Measurements from ENCODE around the gene AGXT.

Gene AGXT

DNA sequence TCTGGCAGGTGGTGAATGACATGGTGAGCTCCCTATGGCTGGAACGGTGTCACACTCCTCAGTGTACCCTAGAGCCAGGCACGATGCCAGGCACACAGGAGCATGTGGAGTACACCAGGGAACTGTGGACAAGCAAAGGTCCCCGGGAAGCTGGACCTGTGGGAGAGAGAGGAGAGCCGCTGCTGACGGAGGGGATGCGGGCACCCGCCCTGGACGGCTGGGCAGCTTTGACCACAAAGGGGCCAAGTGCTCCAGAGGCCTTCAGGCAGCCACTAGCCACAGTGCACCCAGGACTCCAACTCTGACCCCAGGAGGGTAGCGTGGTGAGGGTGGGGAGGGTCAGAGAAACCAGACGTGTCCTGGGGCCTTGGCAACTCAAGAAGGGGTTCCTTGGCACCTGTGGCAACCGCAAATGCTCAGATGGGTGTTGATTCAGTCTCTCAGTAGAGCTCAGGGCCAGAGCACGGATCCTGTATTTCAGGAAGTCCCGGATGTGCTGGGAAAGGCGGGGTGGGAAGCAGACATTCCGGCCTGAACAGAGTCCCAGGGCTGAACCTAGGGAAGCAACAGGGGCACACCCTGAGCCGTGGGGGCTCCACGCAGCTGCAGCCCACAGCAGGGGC is 29.6 kb downstream of the AGXT start:
- DNase-seq (ENCODE audit: low spot score) = no peak

DNA sequence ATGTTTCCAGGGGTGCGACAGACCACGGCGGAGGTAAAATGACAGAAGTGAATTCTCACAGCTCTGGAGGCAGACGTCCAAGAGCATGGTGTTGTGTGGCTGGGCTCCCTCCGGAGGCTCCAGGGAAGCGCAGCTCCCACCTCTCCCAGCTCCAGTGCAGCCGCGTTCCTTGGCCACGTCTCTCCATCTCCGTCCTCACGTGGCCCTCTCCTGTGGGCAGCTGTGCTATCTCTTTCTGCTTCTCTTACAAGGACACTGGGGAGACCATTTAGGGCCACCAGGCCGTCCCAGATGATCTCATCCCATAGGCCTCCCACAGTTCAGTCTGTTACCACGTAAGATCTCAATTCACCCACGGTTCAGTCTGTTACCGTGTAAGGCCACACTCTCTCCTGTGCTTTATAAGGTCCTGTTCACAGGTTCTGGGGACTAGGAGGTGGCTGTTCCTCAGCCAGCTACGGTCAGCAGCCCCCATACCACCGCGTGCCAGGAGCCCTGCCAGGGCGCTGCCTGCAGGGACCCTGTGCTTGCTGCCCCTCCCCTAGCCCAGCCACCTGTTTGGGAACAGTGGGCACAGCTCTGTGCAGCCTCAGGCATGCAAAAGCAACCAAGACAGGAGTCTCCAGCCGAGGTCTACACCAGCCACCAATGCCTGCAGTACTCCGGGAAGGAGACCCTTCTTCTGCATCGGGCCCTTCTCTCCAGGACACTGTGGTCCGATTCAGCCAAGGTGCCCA is 30.3 kb downstream of the AGXT start:
- DNase-seq (ENCODE audit: low spot score) = no peak

DNA sequence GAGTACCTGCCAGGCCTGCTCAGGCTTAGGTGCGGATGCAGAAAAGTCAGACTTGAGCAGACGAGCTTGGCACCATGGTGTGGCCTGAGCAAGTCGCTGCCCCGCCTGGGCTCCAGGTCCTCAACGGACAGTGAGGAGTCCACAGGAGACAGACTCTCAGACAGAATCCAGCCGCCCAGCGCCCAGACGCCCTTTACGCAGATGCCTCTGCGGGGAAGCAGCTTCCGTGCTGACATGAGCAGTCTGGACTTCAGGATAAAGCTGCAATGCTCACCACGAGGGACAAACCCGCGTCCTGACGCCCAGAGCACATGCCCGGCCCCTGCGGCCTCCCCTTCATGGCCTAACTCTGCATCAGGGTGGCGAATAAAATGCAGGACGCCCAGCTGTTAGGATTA is 30.8 kb downstream of the AGXT start:
- no peak for DNase-seq (ENCODE audit: low spot score)

DNA sequence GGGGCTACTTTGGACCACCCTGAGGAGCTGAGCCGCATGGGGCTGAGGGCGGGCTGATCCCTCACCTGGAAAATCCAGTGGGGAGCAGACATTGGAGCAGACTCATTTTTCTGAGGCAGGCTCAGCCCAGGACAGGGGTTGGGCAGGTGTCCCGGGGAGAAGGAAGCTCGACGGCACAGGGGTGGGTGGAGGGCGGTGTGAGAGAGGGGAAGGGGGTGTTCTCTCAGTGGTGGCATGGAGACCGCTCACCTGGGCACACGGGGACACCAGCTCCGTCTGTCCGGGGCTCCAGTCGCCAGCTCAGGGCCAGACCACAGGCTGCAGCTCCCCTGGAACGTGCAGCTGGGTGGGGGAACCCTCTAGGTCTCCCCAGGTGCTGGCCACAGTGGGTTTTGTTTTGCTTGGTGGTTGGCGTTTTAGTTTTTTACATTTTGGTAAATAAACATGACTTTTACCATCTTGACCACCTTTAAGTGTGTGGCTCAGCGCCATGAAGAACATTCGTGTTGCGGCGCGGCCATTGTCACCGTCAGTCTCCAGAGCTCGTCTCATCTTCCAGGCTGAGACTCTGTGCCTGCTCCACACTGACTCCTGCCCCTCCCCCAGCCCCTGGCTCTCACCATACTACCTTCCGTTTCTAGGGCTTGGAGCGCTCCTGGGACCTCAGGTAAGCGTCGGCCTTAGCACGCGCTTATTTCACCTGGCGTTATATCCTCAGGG is 31.7 kb downstream of the AGXT start:
- DNase-seq (ENCODE audit: low spot score) = no peak

DNA sequence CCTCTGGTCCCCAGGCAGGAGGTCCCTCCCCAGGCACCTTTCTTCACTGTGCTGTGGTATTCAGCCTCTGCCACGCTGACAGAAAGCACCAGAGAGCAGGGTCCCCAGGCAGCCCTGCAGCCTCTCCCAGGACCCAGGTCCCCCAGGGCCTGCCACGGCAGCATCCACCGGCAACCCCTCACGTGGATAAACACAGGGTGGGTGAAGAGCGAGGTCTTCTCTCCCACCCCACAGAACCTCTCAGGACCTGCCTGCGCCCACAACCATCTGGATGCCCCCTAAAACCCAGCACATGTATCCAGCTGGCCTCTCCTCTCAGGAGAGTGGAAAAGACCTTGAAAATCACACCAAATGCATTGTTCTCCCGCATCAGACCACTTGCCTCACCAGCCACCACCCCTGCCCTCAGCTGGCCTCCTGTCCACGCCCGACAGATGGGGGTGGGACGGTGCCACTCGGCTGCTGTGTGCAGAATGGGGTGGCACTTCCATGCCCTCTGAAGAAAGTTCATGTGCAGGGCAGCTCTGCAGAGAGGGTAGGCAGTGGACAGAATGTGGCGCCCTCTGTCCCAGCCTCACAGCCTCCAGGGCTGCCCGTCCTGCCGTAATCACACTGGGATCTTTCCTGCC is 33.5 kb downstream of the AGXT start:
- DNase-seq (ENCODE audit: low spot score) = no peak

DNA sequence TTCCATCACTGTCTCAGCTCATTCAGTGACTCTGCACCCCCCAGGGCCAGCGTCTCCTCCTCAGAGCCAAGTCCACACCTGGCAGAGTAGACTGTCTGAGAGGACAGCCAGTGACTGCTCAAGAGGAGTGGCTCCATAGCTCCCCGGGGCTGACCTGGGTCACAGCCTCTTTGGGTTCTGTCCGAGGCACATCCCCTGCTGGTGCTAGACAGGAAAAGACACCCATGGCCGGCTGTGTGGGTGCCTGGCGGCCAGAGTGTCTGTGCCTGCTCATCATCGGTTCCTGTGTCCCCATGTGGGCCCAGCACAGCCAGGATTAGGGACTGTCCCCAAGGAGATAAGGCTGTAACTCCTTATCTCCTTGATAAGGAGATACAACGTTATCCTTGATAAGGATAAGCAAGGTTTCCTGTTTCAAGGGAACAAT is 34.0 kb downstream of the AGXT start:
- DNase-seq (ENCODE audit: low spot score) = no peak

DNA sequence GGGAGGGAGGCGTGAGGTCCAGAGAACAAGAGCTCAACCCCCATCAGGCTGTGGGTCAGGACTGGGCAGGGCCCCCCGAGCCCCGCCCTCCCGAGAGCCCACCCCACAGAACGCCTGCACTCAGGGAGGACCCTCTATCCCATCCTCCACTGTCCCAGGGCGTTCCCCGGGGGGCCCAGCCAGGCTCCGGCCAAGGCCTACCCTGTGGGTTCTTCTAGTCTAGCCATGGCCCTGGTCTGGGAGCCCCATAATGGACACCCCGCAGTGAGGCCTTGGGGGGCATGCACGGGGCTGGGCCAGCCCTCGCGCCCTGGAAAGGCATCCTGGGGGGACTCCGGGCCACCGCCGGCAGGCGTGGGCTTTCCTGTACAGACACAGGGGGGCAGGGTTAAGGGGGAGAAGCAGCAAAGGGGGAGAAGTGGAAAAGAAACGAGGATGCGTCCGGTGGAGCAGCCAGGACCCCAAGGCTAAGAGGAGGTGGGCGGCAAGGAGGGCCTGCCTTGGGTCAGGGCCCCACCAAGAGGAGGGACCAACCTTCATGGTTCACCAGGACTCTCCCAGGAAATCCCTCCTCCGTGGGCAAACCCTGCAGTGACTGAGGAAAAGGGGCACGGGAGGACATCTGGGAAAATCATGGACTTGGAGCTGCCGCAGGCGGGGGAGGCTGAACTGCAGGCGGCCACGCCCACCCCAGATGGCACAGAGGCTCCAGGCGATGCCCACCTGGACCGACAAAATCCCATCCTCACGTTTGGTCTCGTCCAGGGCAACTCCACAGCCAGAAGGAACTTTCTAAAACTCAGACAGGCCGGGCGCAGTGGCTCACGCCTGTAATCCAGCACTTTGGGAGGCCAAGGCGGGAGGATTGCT is 34.8 kb downstream of the AGXT start:
- no peak for DNase-seq (ENCODE audit: low spot score)

DNA sequence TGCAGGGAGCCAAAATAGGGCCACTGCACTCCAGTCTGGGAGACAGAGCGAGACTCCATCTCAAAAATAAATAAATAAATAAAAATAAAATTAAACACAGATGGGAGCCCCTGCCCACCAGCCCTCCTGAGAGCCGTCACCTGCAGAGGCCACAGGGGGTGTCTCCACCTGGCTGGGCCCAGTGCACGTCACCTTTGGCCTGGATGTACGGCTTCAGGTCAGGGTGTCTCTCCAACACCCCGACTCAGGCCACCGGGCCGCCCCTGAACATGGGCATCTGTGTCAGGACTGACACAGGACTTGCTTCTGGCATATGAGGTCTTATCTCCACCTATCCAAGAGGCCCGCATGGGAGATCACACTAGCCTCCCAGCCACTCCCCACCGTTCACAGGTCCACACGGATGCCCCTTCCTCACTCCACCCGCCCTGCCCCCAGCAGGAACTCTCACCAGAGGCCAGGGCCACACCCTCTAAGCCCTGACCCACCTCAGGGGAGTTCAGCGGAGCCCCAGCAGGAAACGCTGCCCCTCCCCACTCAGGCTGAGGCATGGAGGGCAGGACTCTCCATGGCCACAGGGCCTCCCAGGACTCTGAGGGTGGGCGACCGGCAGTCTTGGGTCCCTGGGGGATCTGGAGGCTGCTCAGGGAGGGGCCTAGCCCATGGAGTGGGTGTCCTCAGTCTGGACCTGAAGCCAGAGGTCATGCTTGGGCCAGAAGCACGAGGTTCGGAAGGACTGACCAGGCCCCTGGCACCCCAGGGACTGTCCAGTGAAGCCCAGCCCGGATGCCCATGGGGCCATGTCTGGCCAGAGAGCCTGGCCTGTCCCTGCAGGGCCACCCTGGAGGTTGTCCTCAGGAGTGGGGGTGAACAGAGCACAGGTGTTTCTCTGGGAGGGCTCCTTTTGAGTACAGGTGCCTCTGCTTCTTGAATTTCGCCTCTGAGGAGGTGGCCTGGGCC is 35.9 kb downstream of the AGXT start:
- DNase-seq (ENCODE audit: low spot score) = no peak

DNA sequence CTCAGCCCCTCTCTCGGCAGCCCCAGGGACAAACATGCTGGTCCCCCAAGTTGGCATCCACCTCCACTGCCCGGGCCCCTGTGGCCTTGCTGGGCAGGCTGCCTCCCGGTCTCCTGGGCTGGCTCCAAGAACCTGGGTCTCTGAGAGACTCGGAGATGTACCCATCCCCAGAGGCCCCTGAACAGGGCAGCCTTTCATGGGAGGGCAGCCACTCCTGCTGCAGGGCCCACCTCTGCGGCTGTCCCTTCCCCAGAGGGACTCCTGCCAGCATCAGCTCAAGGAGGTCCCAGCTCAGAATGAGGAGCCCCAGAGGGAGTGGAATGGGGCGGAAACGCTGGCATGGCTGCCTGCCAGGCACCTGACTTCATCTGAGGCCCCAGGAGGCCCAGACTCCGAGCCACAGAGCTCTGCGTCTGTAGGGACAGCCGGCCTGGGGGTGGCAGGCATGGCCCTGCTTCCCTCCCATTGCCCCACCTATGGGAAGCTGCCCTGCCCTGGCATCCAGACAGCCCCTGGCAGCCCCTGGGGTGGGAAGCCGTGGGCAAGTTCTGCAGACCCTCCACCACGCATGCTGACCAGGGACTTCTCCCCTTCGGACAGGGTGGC is 36.7 kb downstream of the AGXT start:
- DNase-seq (ENCODE audit: low spot score) = no peak

DNA sequence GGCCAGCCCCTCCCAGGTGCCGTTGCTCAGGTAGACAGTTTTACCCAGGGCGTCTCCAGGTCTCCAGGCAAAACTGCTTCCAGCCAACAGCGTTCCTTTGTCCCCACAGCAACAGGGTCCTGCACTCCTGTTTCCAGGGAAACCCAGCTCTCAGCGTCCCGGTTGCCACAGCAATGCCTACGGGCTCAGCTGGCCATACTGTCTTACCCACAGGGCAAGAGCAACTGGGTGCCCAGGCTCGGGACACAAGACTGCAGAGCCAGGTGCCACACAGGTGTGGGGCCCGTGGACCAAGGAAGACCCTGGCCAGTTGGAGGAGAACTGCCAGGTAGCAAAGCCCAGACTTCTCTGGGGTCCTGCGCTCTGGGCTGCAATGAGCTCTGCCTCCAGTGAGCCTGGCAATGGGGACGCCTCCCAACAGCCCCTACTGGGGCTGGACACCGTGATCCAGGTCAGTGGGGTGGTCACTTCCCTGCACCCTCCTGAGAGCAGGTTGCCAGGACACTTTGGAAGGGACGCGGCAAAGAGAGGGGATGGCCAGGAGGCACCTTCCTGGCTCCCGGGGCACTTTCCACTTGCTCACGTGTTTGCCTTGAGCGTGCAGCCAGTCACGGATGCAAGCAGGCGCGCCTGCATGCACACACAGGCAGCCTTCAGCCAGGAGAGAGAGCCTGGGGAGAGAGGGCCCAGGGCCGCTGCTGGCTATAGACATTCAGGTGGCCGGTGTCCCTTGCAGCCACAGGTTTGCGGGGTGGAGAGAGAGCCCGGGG is 37.7 kb downstream of the AGXT start, which contains the start of gene CROCC2:
Gene CROCC2 (plus strand): TSS at position 196 of the 770 bp plus-strand sequence. CDS start 178 bp downstream, at position 374.
- DNase-seq (ENCODE audit: low spot score) = no peak

DNA sequence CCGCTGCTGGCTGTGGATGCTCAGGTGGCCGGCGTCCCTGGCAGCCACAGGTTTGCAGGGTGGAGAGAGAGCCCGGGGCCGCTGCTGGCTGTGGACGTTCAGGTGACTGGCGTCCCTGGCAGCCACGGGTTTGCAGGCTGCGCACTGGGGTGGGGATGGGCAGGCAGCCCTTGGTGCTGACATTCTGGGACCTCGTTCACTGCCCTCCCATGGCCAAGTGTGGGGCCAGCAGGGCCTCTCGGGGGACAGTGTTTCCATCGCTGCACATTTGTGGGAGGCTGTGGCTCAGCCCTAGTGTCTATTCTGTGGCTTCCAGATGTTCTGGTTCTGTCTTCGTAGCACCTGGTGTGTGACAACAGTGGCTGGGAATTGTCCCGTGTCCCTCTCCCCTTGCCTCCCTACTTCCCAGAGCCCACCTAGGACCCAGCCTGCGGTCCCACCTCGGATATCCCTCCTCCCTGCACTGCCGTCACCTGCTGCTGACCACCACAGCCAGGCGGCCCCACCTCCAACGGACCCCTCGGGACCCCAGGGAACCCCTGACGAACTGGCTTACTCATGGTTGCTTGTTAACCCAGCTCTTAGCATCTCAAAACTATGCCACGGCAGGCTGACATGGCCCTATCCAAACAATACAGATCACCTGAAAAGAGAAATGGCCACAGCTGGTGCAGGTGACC is 38.4 kb downstream of the AGXT start:
- no peak for DNase-seq (ENCODE audit: low spot score)

DNA sequence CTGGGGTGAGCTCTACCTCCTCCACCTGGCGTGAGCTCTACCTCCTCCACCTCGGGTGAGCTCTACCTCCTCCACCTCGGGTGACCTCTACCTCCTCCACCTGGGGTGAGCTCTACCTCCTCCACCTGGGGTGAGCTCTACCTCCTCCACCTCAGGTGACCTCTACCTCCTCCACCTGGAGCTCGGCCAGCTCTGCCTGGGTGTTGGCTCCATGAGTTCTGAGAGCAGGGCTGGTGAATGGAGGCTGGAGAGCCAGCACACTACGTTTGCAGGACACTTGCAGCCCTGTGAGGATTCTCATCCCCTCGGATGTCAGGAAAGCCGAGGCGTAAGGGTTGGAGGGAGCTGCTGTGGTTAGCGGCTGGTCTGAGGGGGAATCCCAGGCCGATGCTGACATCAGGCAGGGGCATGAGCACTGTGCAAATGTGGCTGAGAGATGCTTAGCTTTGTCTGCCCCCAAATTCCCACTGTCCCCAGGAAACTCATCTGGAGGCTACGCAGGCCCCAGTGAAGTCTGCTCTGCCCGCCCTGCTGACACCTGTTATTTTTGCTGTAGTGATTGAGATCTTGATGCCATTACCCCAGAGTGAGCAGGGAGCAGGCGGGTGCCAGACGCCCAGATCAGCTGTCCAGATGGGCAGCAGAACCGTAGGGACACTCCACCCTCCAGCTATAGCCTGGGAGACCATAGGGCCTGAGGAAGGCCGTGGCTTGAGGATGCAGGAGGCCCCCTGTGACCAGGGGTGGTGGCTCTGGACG is 40.8 kb downstream of the AGXT start:
- DNase-seq (ENCODE audit: low spot score) = no peak

DNA sequence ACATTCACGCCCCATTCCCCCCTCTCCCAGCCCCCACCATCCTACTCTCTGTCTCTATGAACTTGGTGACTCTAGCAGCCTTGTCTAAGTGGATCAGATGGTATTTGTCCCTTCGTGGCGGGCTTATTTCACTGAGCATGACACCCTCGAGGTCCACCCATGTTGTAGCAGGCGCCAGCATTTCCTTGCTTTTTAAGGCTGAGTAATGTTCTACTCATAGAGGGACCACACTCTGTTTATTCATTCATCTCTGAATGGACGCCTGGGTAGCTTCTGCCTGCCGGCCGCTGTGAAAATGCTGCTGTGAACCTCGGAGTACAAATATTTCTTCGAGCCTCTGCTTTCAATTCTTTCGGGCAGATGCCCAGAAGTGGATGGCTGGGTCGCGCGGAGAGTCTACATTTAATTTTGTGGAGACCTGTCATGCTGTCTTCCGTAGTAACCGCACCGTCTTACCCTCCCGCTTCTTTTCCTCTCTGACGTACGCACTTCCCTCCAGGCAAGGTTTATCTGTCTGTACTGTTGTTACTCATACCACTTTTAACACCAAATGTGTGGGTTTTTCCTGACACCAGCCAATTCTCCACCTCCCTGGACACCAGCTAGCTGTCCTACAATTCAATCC is 43.1 kb downstream of the AGXT start:
- no peak for DNase-seq (ENCODE audit: low spot score)

DNA sequence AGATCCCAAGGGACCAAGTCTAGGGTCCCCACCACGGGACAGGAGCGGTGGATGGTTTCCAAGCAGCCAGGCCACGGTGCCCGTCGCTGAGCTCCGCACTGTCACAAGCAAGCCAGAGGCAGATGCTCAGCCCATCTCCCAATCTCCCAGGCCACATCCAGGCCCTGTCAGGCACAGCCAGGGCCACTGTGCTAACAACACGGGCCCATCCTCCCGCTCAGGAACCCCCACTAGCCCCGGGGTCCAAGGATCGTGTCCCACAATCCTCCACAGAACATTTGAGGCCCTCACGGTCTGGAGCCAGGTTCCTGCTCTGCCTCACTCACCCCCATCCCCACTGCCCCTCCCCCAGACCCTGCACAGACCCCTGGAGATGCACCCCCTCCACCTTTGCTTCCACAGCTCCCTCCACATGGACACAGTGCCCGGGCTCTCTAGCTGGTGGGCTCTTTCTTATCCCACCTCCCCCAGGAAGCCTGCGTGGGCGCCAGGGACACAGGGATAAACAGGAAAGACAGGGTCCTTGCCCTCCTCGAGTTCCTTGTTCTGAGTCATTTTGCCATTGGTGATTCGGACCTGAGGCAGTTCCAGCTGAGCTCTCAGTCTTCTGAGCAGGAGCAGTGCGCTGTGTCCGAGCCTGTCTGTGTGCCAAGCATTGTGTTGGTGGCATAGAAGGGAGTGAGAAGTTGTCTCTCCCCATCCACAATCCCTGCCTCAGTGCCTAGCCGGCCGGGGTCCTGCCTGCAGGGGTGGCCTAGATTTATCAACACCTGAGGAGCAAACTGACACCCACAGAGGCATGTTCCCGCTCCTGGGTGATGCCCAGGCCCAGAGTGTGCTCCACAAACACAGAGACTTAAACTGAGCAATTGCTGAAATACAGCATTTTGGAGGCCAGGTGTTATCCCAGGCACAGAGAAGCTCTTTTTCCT is 44.5 kb downstream of the AGXT start:
- DNase-seq (ENCODE audit: low spot score) = no peak

DNA sequence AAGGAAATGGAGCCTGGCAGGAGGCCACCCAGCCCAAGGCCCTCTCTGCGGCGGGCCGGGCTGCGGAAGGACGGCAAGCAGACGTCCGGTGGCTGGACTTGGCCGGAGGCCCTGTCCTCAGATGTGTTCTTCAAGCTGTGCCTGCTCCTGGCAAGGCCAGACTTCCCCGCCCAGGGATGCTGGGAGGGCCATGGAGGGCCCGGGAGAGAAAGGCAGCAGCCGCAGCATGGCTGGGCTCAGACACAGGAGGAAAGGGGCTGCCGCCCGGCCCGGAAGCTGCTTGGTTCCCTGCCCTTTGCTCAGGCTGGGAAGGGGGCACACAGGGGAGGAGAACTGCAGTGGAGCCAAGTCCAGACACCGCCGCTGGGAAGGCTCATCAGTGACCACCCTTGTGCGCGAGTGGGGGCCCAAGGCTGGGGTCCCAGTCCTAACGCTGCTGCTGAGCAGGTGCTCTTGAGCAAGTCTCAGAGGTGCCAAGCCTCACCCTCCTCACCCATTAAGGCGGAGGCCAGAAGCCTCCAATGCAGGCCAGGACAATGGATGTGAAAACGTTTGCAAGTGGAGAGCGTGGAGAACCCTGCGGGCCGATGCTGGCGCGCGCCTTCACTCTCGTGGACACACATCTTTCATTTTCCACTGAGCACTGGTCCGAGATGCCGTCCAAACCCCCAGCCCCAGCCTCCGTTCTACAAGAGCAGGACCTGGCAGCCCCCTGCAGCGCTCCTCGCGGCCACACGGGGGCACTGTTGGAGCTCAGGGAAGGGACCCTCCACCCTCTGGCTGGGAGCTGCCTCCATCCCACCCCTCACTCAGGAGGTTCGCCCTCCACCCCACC is 45.4 kb downstream of the AGXT start:
- peak; percentile 77 for DNase-seq (ENCODE audit: low spot score)

All from AG20443 (cell line).